GM19240 (cell line): Measurements from ENCODE around the gene SMC4.
A peak's percentile ranks its signal among the peaks of the same experiment; 100 is the strongest.
"Not testable (repeated sequence)": the region's sequence is repeated elsewhere in the genome, so short reads cannot be mapped to it uniquely, and the experiment has no call there.

Source experiments
- DNase-seq: peaks from one replicate; pipeline ENCODE4 v3.0.0; 2011; ENCODE audit warnings: low spot score; ENCODE audit not compliant: insufficient read length

The SMC4 gene

DNA sequence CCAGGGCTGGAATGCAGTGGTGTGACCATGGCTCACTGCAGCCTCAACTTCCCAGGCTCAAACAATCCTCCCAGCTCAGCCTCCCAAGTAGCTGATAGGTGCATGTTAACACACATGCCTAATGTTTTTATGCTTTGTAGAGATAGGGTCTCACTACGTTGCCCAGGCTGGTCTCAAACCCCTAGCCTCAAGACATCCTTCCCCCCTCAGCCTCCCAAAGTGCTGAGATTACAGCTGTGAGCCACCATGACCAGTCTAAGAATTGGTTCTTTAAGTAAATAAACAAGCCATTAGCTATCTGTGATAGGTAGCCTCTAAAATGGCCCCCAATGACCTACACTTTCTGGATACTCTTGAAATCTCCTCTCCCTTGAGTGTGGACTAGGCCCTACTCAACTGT, 46.4 kb downstream of the SMC4 start:
- no peak for DNase-seq

DNA sequence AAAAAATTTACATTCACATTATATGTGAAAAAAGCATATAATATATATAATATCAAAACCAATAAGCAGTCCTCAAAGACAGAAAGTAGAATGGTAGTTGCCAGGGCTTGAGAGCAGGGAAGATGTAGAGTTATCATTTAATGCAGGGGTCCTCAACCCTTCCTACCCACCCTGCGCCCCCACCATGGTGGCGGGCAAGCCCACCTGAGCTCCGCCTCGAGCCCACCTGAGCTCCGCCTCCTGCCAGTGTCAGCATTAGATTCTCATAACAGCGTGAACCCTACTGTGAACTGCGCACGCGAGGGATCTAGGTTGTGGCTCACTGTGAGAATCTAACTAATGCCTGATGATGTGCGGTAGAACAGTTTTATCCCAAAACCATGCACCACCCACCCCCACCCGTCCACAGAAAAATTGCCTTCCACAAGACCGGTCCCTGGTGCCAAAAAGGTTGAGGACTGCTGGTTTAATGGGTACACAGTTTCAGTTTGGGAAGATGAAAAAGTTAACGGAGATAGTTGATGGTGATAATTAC, 47.1 kb downstream of the SMC4 start:
- no peak for DNase-seq

DNA sequence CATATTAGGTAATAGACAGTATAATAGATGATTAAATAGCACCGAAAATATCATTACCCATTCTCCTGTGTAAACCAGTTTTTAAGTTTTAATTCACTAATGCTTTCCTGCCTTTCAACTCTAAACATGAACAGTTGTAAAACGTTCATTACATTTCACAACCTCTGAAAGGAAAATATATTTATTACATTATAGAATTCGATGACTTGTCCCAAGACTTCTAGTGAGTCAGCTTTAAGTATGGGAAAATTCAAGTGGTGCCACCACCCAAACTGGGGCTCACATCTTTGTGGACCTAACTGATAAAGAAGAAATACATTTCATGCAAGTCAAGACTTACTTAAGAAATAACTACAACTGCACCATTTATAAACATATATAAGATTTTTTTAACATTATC, 48.1 kb downstream of the SMC4 start:
- DNase-seq, result no peak

DNA sequence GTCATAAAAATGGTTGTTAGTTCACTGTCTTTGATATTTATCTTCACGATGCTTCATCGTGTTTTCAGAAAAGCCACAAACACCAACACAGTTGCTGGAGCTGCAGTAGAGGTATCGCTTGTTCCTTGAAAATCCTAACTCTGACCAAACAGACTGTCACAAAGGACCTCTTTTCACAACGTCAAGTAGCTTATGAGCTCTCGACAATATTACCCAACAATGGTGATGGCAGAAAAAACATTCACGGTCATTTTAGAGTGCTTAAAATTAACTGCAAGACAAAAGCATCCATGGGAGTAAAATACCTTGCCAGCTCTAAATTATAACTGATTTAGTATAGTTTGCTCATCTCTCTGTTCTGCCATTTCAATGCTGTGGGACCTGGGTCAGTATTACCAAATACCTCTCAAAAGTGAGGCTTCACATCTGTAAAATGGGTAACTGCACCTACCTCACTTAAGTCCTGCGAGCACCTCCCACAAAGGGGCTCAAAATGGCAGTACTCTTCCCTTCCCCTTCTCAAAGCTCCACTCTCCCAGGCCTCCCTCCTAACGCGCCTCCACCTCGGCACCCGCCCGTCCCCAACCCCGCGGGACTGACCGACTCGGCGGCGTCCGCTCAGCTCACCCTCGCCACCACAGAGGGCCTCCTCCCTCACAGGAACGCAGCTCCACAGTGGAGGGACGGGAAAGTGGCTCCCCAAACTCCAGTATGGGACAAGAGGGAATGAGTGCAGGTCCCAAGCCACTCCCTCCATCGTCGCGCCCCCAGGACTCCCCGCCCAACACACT, 49.6 kb downstream of the SMC4 start:
- peak; percentile 20 for DNase-seq

DNA sequence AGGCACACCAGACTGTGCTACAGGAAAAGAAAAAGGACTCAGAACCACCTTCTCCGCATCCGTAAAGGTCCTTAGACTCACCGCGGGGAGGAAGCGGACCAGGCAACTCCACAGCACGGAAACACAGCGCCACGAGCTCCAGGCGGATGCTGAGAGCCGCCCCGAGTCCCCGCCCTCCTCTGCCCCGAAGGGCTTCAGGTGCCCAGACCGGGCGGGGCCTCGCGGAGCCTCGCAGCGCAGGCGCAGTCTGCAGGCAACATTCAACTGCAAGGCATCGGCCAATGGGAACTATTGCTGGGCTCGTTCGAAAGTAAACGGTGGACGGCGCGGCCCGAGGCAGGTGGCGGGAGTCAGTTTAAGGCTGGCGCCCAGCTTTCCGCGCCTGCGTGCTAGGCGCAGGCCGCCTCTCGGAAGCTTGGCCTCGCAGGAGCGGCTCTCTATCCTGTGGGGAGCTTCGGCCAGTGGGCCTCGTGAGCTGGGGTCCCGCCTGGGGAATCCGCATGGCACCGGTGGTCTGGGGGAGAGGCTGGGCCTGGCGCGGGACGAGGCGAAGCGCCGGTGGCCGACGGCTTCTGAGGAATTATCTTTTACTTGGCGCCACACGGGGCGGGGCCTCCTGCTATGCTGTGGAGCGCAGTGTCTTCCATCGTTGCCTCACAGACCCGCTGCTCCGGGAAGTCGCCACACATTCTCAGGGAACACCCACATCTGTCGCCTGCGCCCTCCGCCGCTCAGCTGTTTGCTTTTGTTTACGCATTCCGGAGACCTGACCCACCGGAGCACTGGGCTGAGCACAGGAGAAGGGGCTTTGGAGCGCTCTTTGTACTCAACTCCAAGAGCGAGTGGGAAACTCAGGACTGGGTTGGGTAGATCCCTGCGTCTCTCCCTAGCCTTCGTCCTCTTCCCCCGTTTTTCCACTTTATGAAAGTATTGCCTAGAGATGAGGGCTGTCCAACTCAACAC, 50.5 kb downstream of the SMC4 start, which contains the start of gene TRIM59:
TSS of gene TRIM59 (minus strand) at position 151 of the 963 bp plus-strand sequence. CDS start 10,603 bp downstream, outside the sequence.
- DNase-seq, result peak; percentile 98

DNA sequence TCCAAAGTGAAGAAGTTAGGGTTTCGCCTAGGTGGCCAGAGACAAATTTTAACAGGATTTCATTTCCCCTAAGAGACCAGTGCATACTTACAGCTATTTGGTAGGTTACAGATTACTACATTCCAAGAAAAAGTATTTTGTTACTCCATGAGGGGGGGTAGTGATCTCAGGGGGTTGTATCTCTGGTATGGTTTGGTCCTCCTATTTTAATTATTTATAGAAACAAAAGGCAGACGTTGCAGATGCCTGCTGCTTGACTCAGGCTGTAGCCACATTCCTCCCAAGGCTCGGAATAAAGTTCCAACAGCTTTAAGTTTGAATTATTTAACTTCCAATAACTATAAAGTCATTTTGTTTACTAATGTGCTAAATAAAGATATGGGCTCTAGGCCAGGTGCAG, 51.4 kb downstream of the SMC4 start:
- no peak for DNase-seq

DNA sequence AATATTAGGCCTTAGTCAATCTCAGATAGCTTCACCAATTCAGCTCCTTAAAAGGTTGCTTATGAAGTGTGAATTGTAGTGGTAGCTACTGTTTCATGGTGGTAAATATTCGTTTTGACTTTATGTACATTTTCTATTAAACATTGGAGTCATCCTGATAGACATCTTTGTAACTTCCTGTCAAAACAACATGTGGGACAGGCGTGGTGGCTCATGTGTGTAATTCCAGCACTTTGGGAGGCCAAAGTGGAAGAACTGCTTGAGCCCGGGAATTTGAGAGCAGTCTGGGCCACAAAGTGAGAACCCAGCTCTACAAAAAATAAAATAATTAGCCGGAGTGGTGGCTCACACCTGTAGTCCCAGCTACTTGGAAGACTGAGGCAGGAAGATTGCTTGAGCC, 52.2 kb downstream of the SMC4 start:
- no peak for DNase-seq

DNA sequence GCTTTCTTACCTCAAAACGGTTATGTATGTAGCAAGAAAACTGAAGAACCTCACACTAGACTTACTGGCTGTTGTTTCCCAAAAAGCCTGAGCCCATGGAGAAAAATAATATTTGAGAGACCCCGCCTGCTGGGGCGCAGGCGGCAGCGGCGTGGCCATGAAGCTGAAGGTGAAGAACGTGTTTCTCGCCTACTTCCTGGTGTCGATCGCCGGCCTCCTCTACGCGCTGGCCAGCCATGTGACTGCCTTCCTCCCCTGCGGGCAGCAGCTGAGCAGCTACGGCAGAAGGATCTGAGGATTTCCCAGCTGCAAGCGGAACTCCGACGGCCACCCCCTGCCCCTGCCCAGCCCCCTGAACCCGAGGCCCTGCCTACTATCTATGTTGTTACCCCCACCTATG, 52.8 kb downstream of the SMC4 start:
- DNase-seq, result not testable (repeated sequence)

DNA sequence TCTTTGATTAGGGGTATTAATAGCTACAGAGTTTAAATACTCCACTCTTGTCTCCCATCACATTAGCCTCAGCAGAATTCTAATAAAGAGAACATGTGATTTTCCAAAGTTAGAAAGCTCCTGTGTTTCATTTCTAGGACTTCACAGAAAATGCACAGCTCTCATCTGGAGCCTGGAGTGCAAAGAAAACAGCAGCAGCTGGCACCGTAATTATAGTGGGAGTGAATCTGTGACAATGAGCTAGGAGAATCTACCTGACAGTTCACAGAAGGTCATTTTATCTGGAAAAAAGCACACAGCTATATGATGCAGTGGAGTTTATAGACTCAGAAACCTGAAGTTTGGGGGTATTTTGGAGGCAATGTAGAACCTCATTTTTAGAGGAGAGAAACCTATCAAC, 55.5 kb downstream of the SMC4 start:
- DNase-seq, result no peak

DNA sequence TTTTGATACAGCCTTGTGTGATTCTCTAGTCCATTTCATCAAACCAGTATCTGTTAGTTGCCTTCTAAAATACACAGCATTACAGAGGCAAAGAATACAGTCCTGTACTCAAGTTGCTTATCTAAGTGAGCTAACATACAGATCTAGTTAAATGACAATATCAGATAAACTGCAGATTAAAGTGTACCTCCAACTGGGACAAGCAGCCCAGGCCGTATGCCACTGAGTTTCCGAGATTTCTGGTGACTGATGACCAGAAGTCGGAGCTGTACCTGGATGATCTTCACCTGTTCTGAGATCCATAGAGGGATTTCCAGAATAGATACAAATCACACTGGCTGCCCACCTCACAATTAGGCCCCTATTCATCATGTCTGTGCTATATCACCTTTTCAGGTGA, 56.4 kb downstream of the SMC4 start:
- DNase-seq, result no peak

DNA sequence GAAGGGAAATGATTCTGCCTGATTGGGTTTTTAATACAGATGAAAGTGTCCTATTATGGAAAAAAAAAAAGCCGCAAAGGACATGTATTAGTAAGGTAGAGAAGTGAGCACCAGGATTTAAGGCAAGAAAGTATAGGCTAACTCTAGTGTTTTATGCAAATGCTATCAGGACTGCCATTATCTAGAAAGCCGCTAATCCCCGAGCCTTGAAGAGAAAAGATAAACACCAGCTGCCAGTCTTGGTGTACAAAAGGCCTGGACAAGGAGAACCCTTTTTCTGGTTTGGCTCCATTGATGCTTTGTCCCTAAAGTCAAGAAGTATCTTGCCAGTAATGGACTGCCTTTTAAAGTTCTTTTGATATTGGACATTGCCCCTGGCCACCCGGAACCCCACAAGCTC, 58.7 kb downstream of the SMC4 start:
- no peak for DNase-seq

DNA sequence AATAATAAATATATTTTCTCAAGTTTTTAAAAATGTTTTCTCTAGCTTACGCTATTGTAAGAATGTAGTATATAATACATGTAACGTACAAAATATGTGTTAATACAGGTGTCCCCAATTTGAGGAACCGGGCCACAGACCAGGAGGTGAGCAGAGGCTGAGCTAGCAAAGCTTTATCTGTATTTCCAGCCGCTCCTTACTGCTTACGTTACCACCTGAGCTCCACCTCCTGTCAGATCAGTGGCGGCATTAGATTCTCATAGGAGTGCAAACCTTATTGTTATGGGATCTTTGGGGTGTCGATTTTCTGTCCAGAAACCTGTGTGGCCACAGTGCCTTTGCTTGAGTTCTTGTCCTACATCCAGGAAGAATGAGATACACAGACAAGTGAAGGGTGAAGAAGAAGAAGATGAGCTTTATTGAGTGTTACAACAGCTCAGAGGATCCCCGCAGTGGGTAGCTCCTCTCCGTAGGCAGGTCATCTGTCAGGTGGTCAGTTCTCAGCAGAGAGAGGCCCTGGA, 60.1 kb downstream of the SMC4 start:
- no peak for DNase-seq

DNA sequence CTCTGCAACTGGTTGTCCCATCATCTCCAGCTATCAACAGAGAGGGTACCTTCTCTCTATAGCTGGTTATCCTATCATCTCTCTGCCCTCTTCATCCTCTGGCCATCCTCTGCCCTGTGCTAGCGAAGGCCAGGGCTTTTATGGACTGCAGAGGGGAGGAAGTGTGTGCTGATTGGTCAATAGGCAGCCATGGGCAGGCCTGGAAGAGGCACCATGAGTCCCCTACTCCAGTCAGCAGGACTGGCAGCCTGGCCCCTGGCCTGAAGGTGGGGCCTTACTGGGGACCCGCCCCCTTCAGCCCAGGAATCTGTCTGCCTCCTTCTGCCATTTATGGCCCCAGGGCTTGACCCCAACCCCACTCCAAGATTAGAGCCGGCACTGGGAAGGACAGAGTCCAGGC, 60.6 kb downstream of the SMC4 start:
- no peak for DNase-seq

DNA sequence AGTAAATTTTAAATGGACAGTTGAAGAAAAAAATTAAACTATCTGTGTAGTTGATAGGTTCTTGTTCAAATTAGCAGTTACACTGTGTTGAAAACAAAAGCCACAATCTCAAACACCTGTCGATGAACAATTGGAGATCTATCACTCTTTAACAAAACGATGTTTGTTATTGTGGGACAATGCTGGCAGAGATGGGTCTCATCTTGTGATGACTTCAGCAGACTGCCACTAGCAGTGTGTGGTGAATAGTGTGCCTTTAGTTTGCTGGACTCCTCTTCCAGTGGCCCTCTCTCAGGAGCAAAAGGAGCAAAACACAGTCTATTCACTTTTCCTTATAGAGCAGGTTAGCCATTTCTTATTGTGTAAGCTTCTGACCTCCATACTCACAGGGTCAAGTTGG, 64.9 kb downstream of the SMC4 start:
- no peak for DNase-seq

DNA sequence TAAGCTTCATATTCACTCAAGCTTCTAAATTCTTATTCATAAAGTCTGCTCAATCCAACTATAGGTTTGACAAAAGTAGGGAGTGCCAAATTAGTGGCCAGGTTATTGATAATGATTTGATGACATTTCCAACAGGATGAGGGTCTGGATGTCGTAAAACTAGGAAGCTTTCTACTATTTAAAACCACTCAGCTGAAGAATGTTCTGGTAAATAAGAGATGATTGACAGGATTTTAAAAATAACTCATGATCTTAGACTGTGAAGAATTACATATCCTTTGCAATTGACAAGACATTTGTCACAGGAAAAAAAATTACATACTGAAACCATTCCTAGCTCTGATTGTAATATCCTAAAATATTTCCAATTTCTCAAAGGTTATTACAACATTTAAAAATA, 65.5 kb downstream of the SMC4 start:
- DNase-seq, result no peak

DNA sequence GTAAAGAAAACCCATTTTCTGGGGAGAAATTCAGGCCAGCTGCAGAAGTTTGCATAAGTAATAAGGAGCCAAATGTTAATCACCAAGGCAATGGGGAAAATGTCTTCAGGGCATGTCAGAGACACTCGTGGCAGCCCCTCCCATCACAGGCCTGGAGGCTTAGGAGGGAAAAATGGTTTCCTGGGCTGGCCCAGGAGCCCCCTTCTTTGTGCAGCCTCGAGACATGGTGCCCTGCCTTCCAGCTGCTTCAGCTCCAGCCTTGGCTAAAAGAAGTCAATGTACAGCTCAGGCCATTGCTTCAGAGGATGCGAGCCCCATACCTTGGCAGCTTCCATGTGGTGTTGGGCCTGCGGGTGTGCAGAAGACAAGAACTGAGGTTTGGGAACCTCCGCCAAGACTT, 70.7 kb downstream of the SMC4 start:
- no peak for DNase-seq

DNA sequence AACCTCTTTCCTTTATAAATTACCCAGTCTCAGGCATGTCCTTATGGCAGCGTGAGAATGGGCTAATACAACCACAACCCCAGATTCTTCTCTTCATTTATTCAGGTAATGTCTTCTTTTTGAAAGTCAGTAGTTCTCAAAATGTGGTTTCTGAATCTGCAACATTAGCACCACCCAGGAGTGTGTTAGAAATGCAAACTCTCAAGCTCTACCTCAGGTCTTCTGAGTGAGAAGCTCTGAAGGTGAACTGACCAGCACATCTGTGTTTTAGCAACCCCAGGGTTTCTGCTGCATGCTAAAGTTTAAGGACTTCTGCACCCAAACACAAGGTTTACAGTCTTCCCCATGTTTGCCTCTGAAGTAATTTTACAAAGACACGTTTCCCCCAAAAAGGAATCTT, 72.4 kb downstream of the SMC4 start:
- DNase-seq, result no peak

DNA sequence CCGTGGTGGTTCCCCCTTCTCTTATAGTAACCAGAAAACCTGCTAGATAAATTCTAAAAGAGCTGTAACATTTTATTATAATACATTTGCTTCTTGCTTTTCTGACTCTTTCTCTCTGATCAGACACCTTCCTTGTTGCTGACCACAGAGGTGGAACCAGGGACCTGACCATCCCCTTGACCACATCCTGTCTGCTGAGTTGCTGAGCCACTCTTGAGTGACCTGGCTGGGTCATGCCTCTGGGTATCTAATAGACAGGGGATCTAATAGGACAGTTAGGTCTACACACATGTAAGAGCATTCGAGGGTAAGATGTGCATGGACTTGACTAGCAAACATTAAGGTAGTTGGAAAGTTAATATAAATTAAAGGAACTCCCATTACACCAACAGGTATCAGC, 72.9 kb downstream of the SMC4 start:
- no peak for DNase-seq

DNA sequence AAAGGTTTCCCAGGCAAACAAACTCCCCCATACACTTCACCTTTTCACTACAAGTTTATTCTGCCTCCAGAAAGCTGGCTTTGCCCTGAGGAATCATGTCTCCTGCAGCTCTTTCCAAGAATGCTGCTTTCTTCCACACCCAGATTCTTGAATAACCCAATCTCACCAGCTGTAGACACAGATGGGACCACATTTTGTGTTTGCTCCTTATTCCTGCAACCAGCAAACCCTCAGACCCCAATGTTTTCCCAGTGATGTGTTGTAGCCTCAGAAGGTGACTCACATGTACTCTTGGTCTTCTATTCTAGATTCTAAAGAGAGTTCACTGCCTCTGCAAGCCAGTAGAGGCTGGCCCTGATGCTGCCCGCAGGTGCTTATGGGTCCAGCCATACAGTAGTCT, 73.8 kb downstream of the SMC4 start:
- no peak for DNase-seq

DNA sequence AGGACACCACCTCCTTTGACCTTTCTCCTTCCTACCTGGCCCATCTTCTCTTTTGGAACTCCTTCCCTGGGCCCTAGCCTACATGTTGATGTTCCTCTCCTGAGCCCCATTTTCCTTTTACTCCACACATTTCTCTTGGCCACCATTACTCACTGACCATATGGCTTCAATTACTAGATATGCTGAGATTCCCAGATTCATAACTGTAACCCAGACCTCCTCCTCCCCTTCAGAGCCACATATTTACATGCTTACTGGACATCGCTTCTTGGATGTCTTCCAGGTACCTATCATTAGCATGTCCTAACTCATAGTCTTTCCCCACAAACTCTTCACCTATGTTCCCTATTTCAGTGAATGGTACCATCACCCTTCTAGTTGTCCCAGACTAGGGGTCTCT, 74.5 kb downstream of the SMC4 start:
- no peak for DNase-seq

DNA sequence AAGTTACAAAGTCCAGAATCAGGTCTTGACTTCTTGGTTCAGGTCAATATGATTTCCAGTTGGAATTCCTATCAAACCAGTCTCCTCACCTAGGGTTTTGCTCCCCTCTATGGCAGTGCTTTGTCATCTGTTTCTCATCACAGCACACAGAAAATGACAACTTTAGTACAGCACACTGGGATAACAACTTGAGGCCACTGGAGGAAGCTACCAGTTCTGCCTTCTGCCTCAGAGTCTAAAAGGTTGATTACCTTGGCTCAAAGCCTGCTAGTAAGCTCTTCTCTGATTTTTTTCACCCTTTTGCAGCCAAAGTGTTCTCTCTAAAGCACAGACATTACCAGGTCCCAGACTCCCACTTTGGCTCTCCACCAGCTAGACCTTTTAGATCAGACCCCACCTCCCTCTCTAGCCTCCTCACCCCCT, 75.0 kb downstream of the SMC4 start:
- DNase-seq, result no peak

DNA sequence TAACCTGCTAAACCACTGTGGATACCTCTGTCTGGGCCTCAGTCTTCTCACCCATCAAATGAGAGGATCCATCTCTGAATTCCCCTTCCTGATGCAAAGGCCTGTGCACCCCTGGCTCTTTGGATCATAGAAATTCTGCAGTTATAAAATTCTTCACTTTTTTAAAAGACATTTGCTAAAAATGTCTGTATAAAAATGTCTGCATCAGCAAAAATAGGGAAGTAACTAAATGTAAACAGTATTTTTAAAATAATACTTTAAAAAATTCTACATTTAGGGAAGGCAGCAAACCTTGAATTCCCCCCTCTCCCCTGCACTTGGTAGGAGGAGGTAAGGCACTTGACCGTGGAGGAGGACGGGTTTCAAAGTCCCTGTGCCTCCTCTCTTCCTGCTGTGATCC, 75.7 kb downstream of the SMC4 start:
- DNase-seq, result no peak
